C4-2B (cell line): ENCODE data around the gene LMAN1L.

Source experiments
- ZFX ChIP-seq: fragments of 450-650 bp; IDR thresholded peaks from 2 replicates; pipeline ENCODE4 v1.6.1; 2017
- TF ChIP-seq, protein P1 (sequence below): fragments of 450-650 bp; conservative IDR thresholded peaks from 2 replicates; pipeline ENCODE4 v1.5.1; 2017; ENCODE audit warnings: mild to moderate bottlenecking

DNA sequence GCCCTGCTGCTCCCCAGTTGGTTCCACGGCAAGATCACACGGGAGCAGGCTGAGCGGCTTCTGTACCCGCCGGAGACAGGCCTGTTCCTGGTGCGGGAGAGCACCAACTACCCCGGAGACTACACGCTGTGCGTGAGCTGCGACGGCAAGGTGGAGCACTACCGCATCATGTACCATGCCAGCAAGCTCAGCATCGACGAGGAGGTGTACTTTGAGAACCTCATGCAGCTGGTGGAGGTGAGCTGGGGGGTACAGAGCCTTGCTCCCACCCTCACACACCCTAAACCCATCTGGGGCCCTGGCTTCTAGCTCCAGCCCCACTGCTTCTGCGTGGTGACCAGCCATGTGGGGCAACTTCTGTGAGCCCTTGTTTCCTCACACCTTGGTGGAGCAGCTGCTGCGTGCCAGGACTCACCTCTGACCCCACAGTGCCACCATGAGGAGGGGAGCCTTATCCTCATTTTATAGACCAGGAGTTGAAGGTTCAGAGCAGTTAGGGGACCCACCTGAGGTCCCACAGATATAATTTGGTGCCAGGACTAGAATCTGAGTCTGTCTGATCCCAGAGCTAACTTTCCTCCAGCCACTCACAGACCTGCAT, 13.3 kb upstream of the LMAN1L start:
- TF ChIP-seq, protein P1, sequence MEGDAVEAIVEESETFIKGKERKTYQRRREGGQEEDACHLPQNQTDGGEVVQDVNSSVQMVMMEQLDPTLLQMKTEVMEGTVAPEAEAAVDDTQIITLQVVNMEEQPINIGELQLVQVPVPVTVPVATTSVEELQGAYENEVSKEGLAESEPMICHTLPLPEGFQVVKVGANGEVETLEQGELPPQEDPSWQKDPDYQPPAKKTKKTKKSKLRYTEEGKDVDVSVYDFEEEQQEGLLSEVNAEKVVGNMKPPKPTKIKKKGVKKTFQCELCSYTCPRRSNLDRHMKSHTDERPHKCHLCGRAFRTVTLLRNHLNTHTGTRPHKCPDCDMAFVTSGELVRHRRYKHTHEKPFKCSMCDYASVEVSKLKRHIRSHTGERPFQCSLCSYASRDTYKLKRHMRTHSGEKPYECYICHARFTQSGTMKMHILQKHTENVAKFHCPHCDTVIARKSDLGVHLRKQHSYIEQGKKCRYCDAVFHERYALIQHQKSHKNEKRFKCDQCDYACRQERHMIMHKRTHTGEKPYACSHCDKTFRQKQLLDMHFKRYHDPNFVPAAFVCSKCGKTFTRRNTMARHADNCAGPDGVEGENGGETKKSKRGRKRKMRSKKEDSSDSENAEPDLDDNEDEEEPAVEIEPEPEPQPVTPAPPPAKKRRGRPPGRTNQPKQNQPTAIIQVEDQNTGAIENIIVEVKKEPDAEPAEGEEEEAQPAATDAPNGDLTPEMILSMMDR, result no peak
- TF ChIP-seq ZFX, result no peak
